T-helper 1 cell (primary cell): ENCODE measurements around the gene SARM1.
"Not testable (repeated sequence)": the region's sequence is repeated elsewhere in the genome, so short reads cannot be mapped to it uniquely, and the experiment has no call there.

Source experiments
- DNase-seq, 5 donors: peaks; one replicate each; pipeline ENCODE4 v3.0.0-alpha.2; 2012 to 2020

SARM1 gene

GRCh38 chr17:28433721-28434120 is 62.2 kb downstream of the SARM1 start:
- DNase-seq, result no peak

- not testable (repeated sequence) for DNase-seq
These were observed 62.8 kb downstream of the SARM1 start for GRCh38 chr17:28434326-28434725.

GRCh38 chr17:28443901-28444638 is 72.6 kb downstream of the SARM1 start:
- DNase-seq, result no peak

GRCh38 chr17:28446716-28447395 is 75.4 kb downstream of the SARM1 start:
- no peak for DNase-seq

- DNase-seq, result no peak
These were observed 75.9 kb downstream of the SARM1 start for GRCh38 chr17:28447396-28447760.

GRCh38 chr17:28449859-28450258 is 78.4 kb downstream of the SARM1 start:
- no peak for DNase-seq
